K562 (cell line): Measurements from ENCODE around the gene NT5C1A. TPM values are rescaled to one million over a fixed set of nuclear protein-coding genes. Genes with fewer than 3 reads are reported as not detected.

Source experiments
- ATAC-seq: fragments of 200-7000 bp; cut with Tn5 transposase; 3 replicates; pipeline ENCODE4 v1.9.1; 2020; ENCODE audit warnings: moderate library complexity
- BruUV-seq: library from RNA; stranded (reverse); fragments of 400-500 nt; replicated peaks from 2 replicates; lab custom pipeline; 2021; lab: Mats Ljungman, UMichigan
- CTCF ChIA-PET: fragments of 300-600 bp; formaldehyde crosslinking; extraction: SDS; loops from one replicate; lab custom pipeline; 2021; ENCODE audit warnings: low intra/inter-chr PET ratio; lab: Yijun Ruan, JAX
- POLR2A ChIA-PET: fragments of 300-600, 350-650 bp; sonication (Branson Sonifier 250); formaldehyde crosslinking; extraction: SDS; loops from one replicate; lab custom pipeline; 2021; ENCODE audit warnings: antibody characterized with exemption, inconsistent platforms; lab: Yijun Ruan, JAX
- DNase-seq, 4 experiments: peaks; one replicate each; pipeline versions ENCODE4 v3.0.0 to v3.0.0-alpha.2; 2011 to 2018; ENCODE audit warnings: low spot score in 3 of 4, mixed read lengths in 3 of 4; ENCODE audit errors: extremely low read depth in 1 of 4
- FAIRE-seq: peaks from 2 replicates; lab custom pipeline; 2011; peaks lifted over from hg19 to GRCh38; lab: Jason Lieb, UNC
- H2AFZ ChIP-seq: 2 replicates; pipeline ENCODE4 v1.6.0; 2011; ENCODE audit warnings: low read depth, low read length, control low read depth, inconsistent platforms
- H3K27ac ChIP-seq: fragments of 200-600 bp; 3 replicates; pipeline ENCODE4 v1.8.0; 2011; ENCODE audit warnings: low read depth, mild to moderate bottlenecking, control low read depth, inconsistent platforms, low read length, moderate library complexity, mixed read lengths; ENCODE audit errors: extremely low read depth
- H3K27me3 ChIP-seq, 2 experiments: fragments of 300-600 bp in 1 of 2; 2 replicates in 1 of 2; 3 replicates in 1 of 2; pipeline versions ENCODE4 v1.6.0 to v1.8.0; 2011; ENCODE audit warnings: inconsistent platforms in 2 of 2, low read length in 2 of 2, mild to moderate bottlenecking in 1 of 2, mixed read lengths in 1 of 2, moderate library complexity in 1 of 2; ENCODE audit not compliant: control insufficient read depth in 2 of 2, insufficient read depth in 2 of 2
- H3K36me3 ChIP-seq: fragments of 300-600 bp; 3 replicates; pipeline ENCODE4 v1.8.0; 2011; ENCODE audit warnings: mild to moderate bottlenecking, low read length, inconsistent platforms; ENCODE audit not compliant: control insufficient read depth, insufficient read depth
- H3K4me1 ChIP-seq, 2 experiments: fragments of 200-600 bp in 1 of 2; replicated peaks in 1 of 2; 2 replicates in 1 of 2; 3 replicates in 1 of 2; pipeline versions ENCODE4 v1.5.1 to v1.8.0; 2011; ENCODE audit warnings: inconsistent platforms in 2 of 2, low read length in 2 of 2, mild to moderate bottlenecking in 1 of 2, mixed read lengths in 1 of 2, moderate library complexity in 1 of 2; ENCODE audit not compliant: control insufficient read depth in 2 of 2, insufficient read depth in 2 of 2
- H3K4me2 ChIP-seq: 2 replicates; pipeline ENCODE4 v1.6.1; 2011; ENCODE audit warnings: low read length, control low read depth, inconsistent platforms, mixed read lengths; ENCODE audit not compliant: insufficient read depth
- H3K4me3 ChIP-seq: fragments of 200-600 bp; sonication (generic), shearing (Covaris generic); 2 replicates; pipeline ENCODE4 v1.5.1; 2016; ENCODE audit warnings: control low read depth, inconsistent platforms
- H3K79me2 ChIP-seq: fragments of 200-600 bp; 3 replicates; pipeline ENCODE4 v1.8.0; 2011; ENCODE audit warnings: low read length, inconsistent platforms; ENCODE audit not compliant: control insufficient read depth, insufficient read depth
- H3K9ac ChIP-seq, 2 experiments: 2 replicates each; pipeline versions ENCODE4 v1.6.0 to v1.6.1; 2011; ENCODE audit warnings: low read depth in 2 of 2, low read length in 2 of 2, control low read depth in 1 of 2, inconsistent platforms in 1 of 2, mild to moderate bottlenecking in 1 of 2, mixed read lengths in 1 of 2; ENCODE audit not compliant: insufficient read depth in 1 of 2
- H3K9me1 ChIP-seq: one replicate; pipeline ENCODE4 v1.6.0; 2011; ENCODE audit warnings: inconsistent platforms, mild to moderate bottlenecking, low read length, moderate library complexity; ENCODE audit not compliant: control insufficient read depth, insufficient read depth
- H3K9me3 ChIP-seq: replicated peaks from 2 replicates; pipeline ENCODE4 v1.5.1; 2011; ENCODE audit warnings: low read depth, low read length, inconsistent platforms; ENCODE audit not compliant: control insufficient read depth, insufficient read depth
- H4K20me1 ChIP-seq: replicated peaks from 2 replicates; pipeline ENCODE4 v1.6.1; 2011; ENCODE audit warnings: low read length, inconsistent platforms, mixed read lengths; ENCODE audit not compliant: control insufficient read depth, insufficient read depth
- CBX3 ChIP-seq, 2 experiments: IDR thresholded peaks; 1 replicate in 1 of 2; 2 replicates in 1 of 2; pipeline ENCODE4 v1.6.1; 2012; ENCODE audit warnings: inconsistent platforms in 2 of 2, low read length in 2 of 2, borderline replicate concordance in 1 of 2, control low read depth in 1 of 2
- CTBP1 ChIP-seq: fragments of 450-650 bp; IDR thresholded peaks from 2 replicates; pipeline ENCODE4 v1.6.1; 2016; ENCODE audit warnings: borderline replicate concordance
- HMGN3 ChIP-seq: IDR thresholded peaks from 2 replicates; pipeline ENCODE4 v1.6.1; 2011; ENCODE audit warnings: borderline replicate concordance, low read depth, mild to moderate bottlenecking, mixed read lengths, low read length; ENCODE audit not compliant: insufficient read length; ENCODE audit errors: extremely low read depth
- KDM4B ChIP-seq, 2 experiments: fragments of 450-650 bp in 1 of 2; sonication (generic) in 1 of 2; IDR thresholded peaks; 2 replicates each; pipeline ENCODE4 v1.6.1; 2016 to 2017; ENCODE audit warnings: borderline replicate concordance in 2 of 2, antibody characterized with exemption in 1 of 2, low read depth in 1 of 2, mild to moderate bottlenecking in 1 of 2
- MAZ ChIP-seq, 2 experiments: fragments of 450-650 bp in 1 of 2; sonication (generic) in 1 of 2; formaldehyde crosslinking; IDR thresholded peaks in 1 of 2; conservative IDR thresholded peaks in 1 of 2; 2 replicates each; pipeline versions ENCODE4 v1.4.0 to v1.5.0; 2020; ENCODE audit warnings: mild to moderate bottlenecking in 1 of 2, missing genetic modification reagents in 1 of 2
- MCM7 ChIP-seq, 2 experiments: fragments of 450-650 bp; IDR thresholded peaks; 2 replicates each; pipeline ENCODE4 v1.6.1; 2016 to 2018
- RAD21 ChIP-seq, 2 experiments: fragments of 250-450 bp in 1 of 2; fragments of 450-650 bp in 1 of 2; sonication (Bioruptor Pico) in 1 of 2; formaldehyde crosslinking in 1 of 2; IDR thresholded peaks in 1 of 2; conservative IDR thresholded peaks in 1 of 2; 2 replicates each; pipeline versions ENCODE4 v1.4.0 to v1.8.0; 2020 to 2022; ENCODE audit warnings: mild to moderate bottlenecking in 2 of 2, moderate library complexity in 1 of 2
- RCOR1 ChIP-seq, 2 experiments: IDR thresholded peaks; 2 replicates each; pipeline ENCODE4 v1.6.1; 2012; ENCODE audit warnings: low read depth in 2 of 2, low read length in 2 of 2, borderline replicate concordance in 1 of 2, improper control_type of control experiment in 1 of 2
- WGBS: fragments of 100-300 bp; shearing (Covaris generic); methylation state at CpG from one replicate; pipeline ENCODE4 v1.1.6; 2016; ENCODE audit warnings: low coverage, mixed read lengths; ENCODE audit not compliant: insufficient coverage; ENCODE audit errors: missing lambda C conversion rate; 5-methylcytosine and 5-hydroxymethylcytosine counted together
- in situ Hi-C: fragments of 300-500 bp; cut with MboI; formaldehyde crosslinking; loops from 4 replicates; pipeline ENCODE4 v1.15.0; 2018; ENCODE audit warnings: inconsistent platforms, mixed read lengths
- intact Hi-C: fragments of 100-400 bp; cut with micrococcal nuclease; formaldehyde crosslinking; loops from 2 replicates; pipeline ENCODE4 v1.14.2; 2022
- polyA plus RNA-seq, 8 experiments: library from polyadenylated mRNA; depleted of rRNA in 4 of 8; stranded (reverse) in 5 of 8; unstranded in 3 of 8; fragments of >200 nt; fragmentation: Nextera tagmentation in 2 of 8; fragmentation: Illumina TruSeq in 1 of 8; extraction: Ambion mirVana in 2 of 8; extraction: Trizol in 1 of 8; gene quantifications; 2 replicates each; pipeline versions ENCODE4 v1.2.1 to v1.2.3, GENCODE V29; 2011 to 2014; ENCODE audit warnings: inconsistent platforms in 1 of 8, missing spikeins in 1 of 8
- total RNA-seq, 7 experiments: library from RNA; depleted of rRNA in 6 of 7; stranded (reverse); fragments of >200 nt in 6 of 7; fragmentation: Illumina TruSeq in 2 of 7; extraction: Trizol in 2 of 7; gene quantifications; 2 replicates each; pipeline versions ENCODE4 v1.2.1 to v1.2.3, GENCODE V29; 2011 to 2021; ENCODE audit warnings: low replicate concordance in 1 of 7
- TF ChIP-seq, protein P1 (sequence below): sonication (generic); formaldehyde crosslinking; IDR thresholded peaks from 2 replicates; pipeline ENCODE4 v1.8.1; 2023; ENCODE audit warnings: mild to moderate bottlenecking, missing genetic modification reagents
- TF ChIP-seq, protein P2 (sequence below): fragments of 450-650 bp; IDR thresholded peaks from 2 replicates; pipeline ENCODE4 v1.6.1; 2016; ENCODE audit warnings: low read depth, mild to moderate bottlenecking, moderate library complexity
- TF ChIP-seq, protein P3 (sequence below): conservative IDR thresholded peaks from 2 replicates; pipeline ENCODE4 v1.6.1; 2011; ENCODE audit warnings: low read depth, mild to moderate bottlenecking, low read length; ENCODE audit not compliant: control insufficient read depth
- TF ChIP-seq, protein P4 (sequence below): IDR thresholded peaks from 2 replicates; pipeline ENCODE4 v1.6.1; 2011; ENCODE audit warnings: borderline replicate concordance, low read depth, mild to moderate bottlenecking, moderate library complexity, low read length; ENCODE audit not compliant: insufficient read depth, poor library complexity, severe bottlenecking

Gene NT5C1A
- total and polyA plus RNA-seq, 9 of the 15 experiments (the other 6 are each of a cell fraction or from before 2014, with no cell fraction given) = not detected

DNA sequence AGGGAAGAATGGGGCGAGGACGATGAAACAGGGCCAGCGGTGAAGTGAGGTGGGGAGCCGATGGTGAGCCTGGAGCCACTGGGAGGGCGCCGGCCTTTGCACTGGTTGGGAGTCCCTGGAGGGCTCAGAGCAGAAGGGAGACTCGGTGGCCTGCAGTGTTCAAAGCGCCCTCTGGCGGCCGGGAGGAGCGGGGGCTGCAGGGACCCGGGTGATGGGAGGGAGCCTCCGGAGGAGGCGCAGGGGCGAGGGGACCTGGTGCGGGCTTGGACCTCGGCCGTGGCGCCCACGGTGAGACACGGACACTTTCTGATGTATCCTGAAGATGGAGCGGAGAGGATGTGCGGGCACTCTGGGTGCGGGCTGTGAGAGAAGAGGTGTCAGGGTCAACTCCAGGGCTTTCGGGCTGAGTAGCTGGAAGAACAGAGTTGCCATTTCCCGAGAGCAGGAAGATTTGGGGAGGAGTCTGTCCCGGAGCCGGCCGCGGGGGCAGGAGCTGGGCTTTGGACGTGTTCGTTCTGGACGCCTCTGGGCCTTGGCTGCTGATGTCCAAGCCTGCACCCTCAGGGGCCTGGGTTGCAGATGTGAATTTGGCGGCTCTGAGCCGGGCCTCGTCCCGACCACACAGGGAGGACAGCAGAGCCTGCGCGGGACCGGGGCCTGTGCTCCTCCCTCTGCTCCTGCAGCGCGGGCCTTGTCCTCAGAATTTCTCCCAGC is 62.1 kb downstream of the NT5C1A start:
- no peak for FAIRE-seq
- intact Hi-C loops (loop anchor here (5.0 kb wide), 1 partner anchor 188 kb away; no protein-coding TSS in a partner anchor), in situ Hi-C loops (no loop called here)
- peak; percentile 64 to 72 (median 71) for DNase-seq
- Histone ChIP-seq H3K79me2 (no peaks in the 10 kb centered on the region), H3K4me1 (peaks cover 0 to 11% of the 10 kb centered on the region in 2 experiments; a peak in 2 of 5 replicates), H4K20me1 (no peaks in the 10 kb centered on the region), H2AFZ (peak overlapping the region; percentile 64), H3K9me3 (no peaks in the 10 kb centered on the region), H3K4me3 (no peak overlapping the region), H3K27ac (no peak overlapping the region), H3K9ac (no peak overlapping the region), H3K27me3 (no peaks in the 10 kb centered on the region), H3K9me1 (no peaks in the 10 kb centered on the region), H3K36me3 (no peaks in the 10 kb centered on the region), H3K4me2 (0 out of 2 replicates have a peak overlapping the region, but pooled peaks have one; percentile 6)
- ATAC-seq = peak; percentile 90
- 36% methylated on average over 38 of the region's 42 CpGs for WGBS
- CTCF ChIA-PET = no interaction called here
- POLR2A ChIA-PET = interaction anchor here (0.7 to 1.1 kb wide), 2 partner anchors 13 to 61 kb away, joined by 3 to 4 read pairs; no protein-coding TSS in a partner anchor
- BruUV-seq = no TSS peak
- peak; percentile 39 for TF ChIP-seq HMGN3
- TF ChIP-seq, protein P1, sequence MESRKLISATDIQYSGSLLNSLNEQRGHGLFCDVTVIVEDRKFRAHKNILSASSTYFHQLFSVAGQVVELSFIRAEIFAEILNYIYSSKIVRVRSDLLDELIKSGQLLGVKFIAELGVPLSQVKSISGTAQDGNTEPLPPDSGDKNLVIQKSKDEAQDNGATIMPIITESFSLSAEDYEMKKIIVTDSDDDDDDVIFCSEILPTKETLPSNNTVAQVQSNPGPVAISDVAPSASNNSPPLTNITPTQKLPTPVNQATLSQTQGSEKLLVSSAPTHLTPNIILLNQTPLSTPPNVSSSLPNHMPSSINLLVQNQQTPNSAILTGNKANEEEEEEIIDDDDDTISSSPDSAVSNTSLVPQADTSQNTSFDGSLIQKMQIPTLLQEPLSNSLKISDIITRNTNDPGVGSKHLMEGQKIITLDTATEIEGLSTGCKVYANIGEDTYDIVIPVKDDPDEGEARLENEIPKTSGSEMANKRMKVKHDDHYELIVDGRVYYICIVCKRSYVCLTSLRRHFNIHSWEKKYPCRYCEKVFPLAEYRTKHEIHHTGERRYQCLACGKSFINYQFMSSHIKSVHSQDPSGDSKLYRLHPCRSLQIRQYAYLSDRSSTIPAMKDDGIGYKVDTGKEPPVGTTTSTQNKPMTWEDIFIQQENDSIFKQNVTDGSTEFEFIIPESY (CRISPR knock-in tag) = peak; percentile 90
- no peak for TF ChIP-seq KDM4B (IDR thresholded peaks at IDR 0.05; ENCODE audit: borderline replicate concordance in 2 of 2, low read depth in 1 of 2)
- peak in 1 of 2 experiments; percentile 28; a peak in 1 of 4 replicates for TF ChIP-seq RAD21 (CRISPR knock-in tag; conservative IDR thresholded peaks at IDR 0.05 in 1 of 2, IDR thresholded peaks at IDR 0.05 in 1 of 2)
- TF ChIP-seq CTBP1 = 0 out of 2 replicates have a peak, but pooled peaks have one; percentile 29
- peak in 1 of 2 experiments; percentile 84; a peak in 2 of 4 replicates for TF ChIP-seq MAZ (CRISPR knock-in tag; conservative IDR thresholded peaks at IDR 0.05 in 1 of 2, IDR thresholded peaks at IDR 0.05 in 1 of 2)
- peak in 1 of 2 experiments; percentile 44; a peak in 2 of 4 replicates for TF ChIP-seq RCOR1 (IDR thresholded peaks at IDR 0.05; ENCODE audit: borderline replicate concordance in 1 of 2, low read depth in 2 of 2, low read length in 2 of 2)
- TF ChIP-seq, protein P2, sequence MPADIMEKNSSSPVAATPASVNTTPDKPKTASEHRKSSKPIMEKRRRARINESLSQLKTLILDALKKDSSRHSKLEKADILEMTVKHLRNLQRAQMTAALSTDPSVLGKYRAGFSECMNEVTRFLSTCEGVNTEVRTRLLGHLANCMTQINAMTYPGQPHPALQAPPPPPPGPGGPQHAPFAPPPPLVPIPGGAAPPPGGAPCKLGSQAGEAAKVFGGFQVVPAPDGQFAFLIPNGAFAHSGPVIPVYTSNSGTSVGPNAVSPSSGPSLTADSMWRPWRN = no peak
- peak in 1 of 2 experiments; percentile 51; a peak in 1 of 3 replicates for TF ChIP-seq CBX3 (IDR thresholded peaks at IDR 0.05; ENCODE audit: borderline replicate concordance in 1 of 2, low read length in 2 of 2)
- no peak for TF ChIP-seq MCM7 (IDR thresholded peaks at IDR 0.05)
- TF ChIP-seq, protein P3, sequence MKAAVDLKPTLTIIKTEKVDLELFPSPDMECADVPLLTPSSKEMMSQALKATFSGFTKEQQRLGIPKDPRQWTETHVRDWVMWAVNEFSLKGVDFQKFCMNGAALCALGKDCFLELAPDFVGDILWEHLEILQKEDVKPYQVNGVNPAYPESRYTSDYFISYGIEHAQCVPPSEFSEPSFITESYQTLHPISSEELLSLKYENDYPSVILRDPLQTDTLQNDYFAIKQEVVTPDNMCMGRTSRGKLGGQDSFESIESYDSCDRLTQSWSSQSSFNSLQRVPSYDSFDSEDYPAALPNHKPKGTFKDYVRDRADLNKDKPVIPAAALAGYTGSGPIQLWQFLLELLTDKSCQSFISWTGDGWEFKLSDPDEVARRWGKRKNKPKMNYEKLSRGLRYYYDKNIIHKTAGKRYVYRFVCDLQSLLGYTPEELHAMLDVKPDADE = peak; percentile 37; the same call in 1 of the 2 replicates
- TF ChIP-seq, protein P4, sequence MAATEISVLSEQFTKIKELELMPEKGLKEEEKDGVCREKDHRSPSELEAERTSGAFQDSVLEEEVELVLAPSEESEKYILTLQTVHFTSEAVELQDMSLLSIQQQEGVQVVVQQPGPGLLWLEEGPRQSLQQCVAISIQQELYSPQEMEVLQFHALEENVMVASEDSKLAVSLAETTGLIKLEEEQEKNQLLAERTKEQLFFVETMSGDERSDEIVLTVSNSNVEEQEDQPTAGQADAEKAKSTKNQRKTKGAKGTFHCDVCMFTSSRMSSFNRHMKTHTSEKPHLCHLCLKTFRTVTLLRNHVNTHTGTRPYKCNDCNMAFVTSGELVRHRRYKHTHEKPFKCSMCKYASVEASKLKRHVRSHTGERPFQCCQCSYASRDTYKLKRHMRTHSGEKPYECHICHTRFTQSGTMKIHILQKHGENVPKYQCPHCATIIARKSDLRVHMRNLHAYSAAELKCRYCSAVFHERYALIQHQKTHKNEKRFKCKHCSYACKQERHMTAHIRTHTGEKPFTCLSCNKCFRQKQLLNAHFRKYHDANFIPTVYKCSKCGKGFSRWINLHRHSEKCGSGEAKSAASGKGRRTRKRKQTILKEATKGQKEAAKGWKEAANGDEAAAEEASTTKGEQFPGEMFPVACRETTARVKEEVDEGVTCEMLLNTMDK = peak; percentile 93
